ENCODE data around the gene SPATA46.

DNA sequence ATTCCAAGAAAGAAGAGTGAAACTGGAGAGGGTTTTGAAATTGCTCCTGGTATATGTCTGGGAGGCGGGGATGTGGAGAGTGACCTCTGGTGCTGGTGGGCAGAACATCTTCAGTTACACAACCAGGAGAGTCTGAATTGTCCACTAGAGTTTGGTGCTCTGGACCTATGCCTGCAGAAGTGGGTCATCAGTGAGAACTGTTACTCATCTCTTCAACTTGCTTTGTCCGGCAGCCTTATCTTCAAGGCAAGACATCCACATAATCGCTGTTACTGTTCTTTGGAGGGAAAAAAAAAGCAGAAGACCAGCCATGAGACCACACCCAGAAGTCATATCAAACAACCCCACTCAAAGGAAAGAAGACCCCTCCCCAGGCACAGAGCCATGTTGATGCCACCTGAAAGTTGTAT lies 20.4 kb upstream of the SPATA46 start:
- TF ChIP-seq SIN3A (conservative IDR thresholded peaks at IDR 0.05 in 1 of 2, IDR thresholded peaks at IDR 0.05 in 1 of 2; ENCODE audit: low read depth in 1 of 2, low read length in 2 of 2) (no peak), POLR2A (IDR thresholded peaks at IDR 0.05; ENCODE audit: control extremely low read depth in 1 of 2, low read depth in 2 of 2, low read length in 2 of 2) (no peak), EZH2 (IDR thresholded peaks at IDR 0.05; ENCODE audit: low read depth, low read length, severe bottlenecking) (no peak), CREB1 (IDR thresholded peaks at IDR 0.05) (no peak), RNF2 (IDR thresholded peaks at IDR 0.05; ENCODE audit: borderline replicate concordance, low read depth, low read length, missing control alignments, poor library complexity, severe bottlenecking) (no peak), JUND (IDR thresholded peaks at IDR 0.05; ENCODE audit: low read length) (no peak), SP1 (IDR thresholded peaks at IDR 0.05; ENCODE audit: low read depth, low read length) (no peak), EP300 (IDR thresholded peaks at IDR 0.05; ENCODE audit: borderline replicate concordance in 1 of 2, low read depth in 2 of 2, low read length in 2 of 2) (no peak), POU5F1 (IDR thresholded peaks at IDR 0.05; ENCODE audit: low read depth, low read length) (no peak)
- TF ChIP-seq, protein P1, sequence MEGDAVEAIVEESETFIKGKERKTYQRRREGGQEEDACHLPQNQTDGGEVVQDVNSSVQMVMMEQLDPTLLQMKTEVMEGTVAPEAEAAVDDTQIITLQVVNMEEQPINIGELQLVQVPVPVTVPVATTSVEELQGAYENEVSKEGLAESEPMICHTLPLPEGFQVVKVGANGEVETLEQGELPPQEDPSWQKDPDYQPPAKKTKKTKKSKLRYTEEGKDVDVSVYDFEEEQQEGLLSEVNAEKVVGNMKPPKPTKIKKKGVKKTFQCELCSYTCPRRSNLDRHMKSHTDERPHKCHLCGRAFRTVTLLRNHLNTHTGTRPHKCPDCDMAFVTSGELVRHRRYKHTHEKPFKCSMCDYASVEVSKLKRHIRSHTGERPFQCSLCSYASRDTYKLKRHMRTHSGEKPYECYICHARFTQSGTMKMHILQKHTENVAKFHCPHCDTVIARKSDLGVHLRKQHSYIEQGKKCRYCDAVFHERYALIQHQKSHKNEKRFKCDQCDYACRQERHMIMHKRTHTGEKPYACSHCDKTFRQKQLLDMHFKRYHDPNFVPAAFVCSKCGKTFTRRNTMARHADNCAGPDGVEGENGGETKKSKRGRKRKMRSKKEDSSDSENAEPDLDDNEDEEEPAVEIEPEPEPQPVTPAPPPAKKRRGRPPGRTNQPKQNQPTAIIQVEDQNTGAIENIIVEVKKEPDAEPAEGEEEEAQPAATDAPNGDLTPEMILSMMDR (IDR thresholded peaks at IDR 0.05; ENCODE audit: control extremely low read depth in 1 of 3, insufficient read depth in 1 of 3, low read depth in 1 of 3, low read length in 3 of 3): no peak
